GM18861 (cell line): ENCODE data around the gene GLIS2.
A peak's percentile ranks its signal among the peaks of the same experiment; 100 is the strongest.

Experiments
- ATAC-seq: cut with Tn5 transposase; IDR thresholded peaks from one replicate; pipeline ENCODE4 v1.9.1; 2021; ENCODE audit not compliant: unreplicated experiment

The GLIS2 gene

DNA sequence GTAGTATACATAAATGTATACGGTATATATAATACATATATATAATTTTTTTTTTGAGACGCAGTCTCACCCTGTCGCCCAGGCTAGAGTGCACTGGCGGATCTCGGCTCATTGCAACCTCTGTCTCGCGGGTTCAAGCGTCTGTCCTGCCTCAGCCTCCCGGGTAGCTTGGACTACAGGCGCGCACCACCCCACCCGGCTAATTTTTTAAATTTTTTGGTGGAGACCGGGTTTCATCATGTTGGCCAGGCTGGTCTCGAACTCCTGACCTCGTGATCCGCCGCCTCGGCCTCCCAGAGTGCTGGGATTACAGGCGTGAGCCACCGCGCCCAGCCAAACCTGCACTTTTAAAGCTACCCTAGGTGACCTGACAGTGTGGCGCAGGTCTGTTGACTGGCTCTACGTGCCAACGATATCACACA lies 34.5 kb downstream of the GLIS2 start:
- ATAC-seq = no peak

DNA sequence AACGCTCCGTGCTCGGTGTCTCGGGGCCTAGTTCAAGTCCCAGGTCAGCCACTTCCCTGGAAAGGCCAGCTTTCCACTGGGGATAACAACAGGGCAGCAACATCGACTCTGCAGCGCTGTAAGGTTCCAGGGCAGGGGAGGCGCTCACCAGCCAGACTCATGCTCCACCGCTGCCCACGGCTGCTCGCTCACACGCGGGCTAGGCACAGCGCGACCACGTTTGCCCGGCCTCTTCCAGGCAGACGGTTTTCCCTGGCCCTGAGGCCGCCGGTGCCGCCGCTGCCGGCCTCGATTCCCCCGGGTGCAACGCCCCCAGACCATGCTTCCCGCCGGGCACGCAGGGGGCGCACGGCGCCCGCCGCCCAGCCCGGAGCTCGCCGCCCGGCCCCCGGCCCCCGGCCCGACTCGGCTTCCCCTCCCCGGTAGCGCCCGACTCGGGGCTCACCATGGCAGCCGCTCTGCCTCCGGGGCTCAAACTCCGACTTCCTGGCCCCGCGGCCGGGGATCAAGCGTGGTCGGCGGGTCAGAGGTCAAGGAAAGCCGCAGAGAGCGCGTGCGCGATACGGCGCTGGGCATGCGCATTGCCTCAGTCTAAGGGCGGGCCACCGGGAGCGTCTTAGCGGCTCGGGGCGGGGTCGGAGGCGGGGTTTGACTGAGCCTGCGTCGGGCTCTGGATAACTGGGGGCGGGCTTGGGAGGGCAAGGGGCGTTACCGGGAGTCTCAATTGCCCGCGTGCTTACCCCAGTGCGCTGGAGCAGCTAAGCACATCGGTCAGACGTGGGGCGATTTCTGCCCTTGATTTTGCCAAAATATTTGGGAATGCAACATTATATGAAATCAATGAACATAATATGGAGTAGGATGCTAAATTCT lies 35.2 kb downstream of the GLIS2 start, which contains the start of gene PAM16:
PAM16 (minus strand) TSS at position 535 of the 873 bp plus-strand sequence; CDS start at position 448, 87 bp downstream.
- ATAC-seq = peak; percentile 76

DNA sequence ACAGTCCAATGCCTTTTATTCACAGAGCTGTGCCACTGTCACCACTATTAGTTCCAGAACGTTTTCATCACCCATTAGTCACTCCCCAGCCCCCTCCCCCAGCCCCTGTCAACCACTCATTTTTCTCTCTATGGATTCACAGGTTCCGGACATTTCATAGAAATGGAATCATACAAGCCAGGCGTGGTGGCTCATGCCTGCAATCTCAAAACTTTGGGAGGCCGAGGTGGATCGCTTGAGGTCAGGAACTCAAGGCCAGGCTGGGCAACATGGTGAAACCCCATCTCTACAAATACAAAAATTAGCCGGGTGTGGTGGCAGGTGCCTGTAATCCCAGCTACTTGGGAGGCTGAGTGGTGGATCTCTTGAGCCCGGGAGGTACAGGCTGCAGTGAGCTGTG lies 36.0 kb downstream of the GLIS2 start:
- ATAC-seq = no peak

DNA sequence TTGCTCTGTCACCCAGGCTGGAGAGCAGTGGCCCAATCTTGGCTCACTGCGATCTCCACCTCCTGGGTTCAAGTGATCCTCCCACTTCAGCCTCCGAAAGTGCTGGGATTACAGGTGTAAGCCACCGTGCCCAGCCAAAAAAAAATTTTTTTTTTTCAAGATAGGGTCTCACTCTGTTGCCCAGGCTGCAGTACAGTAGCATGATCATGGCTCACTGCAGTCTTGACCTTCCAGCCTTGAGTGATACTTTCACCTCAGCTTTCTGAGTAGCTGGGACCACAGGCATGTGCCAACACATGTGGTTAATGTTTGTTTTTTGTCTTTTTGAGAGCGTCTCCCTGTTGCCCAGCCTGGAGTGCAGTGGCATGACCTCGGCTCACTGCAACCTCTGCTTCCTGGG lies 37.0 kb downstream of the GLIS2 start:
- ATAC-seq = no peak

DNA sequence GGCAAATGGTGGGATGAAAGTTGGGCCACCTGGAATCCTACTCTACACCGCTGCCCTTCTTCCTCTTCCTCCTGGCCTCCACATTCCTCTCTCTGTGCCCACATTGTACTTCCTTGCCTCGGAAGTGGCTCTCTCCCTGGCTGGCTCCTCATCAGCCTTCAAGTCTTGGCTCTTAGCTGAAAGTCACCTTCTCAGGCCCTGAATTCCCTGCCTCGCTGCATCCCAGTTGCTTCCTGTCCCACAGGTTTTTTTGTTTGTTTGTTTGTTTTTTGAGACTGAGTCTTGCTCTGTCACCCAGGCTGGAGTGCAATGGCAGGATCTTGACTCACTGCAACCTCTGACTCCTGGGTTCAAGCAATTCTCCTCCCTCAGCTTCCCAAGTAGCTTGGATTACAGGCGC lies 37.8 kb downstream of the GLIS2 start:
- no peak for ATAC-seq

DNA sequence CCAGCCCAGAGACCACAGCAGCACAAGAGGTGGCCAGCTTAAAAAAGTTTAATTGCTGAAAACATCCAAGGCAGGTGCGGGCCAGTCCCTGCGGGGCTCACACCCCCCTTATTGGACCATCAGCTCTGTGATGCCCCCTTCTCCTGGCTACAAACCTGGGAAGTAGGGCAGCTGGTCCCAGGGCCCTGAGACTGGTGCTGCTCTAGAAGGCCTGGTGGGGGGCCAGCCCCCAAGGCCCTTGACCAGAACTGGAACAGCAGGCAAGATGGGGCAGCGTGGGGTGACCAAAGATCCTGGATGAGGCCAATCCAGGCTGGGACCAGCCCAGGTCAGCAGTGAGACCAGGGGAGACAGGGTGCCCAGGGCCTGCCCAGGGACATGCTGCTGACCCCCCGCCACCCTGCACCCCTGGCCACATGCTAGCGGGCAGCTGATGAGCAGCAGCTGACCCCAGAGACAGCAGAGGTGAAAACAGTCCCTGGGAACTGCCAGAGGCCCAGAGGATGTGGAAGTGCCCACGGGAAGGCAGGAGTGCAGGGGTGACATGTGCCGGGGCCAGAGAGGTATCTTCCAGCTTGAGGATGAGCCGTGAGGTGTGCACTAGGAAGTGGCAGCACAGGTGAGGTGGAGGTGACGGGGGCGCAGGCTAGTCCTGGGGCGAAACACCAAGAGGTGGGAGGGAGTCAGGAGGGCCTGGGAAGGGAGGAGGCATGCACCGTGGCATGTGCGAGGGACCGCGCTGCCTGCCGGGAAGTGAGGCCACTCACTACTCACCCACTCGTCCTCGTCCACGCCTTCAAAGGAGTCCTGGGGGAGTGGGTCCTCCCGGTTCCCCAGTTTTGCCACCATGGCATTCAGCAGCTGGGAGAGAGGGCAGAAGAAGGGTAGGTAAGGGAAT lies 38.9 kb downstream of the GLIS2 start:
- ATAC-seq = no peak

DNA sequence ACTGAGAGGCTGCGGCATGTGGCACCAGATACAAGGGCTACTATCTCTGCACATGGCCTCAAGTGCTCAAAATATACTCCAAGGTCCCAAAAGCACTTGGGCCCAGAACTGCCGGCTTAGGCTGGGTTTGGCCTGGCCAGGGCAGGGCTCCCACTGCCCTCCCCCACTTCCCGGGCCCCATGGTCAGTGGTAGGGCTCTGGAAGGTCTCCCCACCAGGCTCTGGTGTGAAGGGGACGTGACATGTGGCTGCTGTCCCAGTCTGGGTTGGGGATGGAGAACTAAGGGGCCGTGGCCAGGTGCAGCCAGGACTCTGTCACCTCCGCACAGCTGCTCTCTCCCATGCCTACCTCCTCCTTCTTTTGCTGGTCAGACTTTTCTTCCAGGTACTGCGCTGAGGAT lies 41.0 kb downstream of the GLIS2 start:
- ATAC-seq = no peak

DNA sequence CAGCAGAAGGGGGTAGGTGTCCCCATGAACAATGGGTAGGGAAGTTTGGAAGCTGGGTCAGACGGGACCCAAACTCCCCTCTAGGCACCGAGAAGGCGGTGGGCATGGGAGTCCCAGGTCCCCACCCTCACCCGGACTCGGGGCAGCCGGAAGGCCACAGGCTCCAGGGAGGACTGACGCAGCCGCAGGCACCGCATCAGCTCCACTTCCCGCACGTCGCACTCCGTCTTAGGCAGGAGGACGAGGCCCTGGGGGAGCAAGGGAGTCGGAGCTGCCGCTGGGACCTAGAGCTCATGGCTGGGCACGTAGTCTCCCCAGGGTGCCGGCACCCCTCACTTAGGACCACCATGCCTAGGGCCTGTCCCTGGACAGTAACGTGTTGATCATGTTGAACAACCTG lies 42.4 kb downstream of the GLIS2 start:
- no peak for ATAC-seq

DNA sequence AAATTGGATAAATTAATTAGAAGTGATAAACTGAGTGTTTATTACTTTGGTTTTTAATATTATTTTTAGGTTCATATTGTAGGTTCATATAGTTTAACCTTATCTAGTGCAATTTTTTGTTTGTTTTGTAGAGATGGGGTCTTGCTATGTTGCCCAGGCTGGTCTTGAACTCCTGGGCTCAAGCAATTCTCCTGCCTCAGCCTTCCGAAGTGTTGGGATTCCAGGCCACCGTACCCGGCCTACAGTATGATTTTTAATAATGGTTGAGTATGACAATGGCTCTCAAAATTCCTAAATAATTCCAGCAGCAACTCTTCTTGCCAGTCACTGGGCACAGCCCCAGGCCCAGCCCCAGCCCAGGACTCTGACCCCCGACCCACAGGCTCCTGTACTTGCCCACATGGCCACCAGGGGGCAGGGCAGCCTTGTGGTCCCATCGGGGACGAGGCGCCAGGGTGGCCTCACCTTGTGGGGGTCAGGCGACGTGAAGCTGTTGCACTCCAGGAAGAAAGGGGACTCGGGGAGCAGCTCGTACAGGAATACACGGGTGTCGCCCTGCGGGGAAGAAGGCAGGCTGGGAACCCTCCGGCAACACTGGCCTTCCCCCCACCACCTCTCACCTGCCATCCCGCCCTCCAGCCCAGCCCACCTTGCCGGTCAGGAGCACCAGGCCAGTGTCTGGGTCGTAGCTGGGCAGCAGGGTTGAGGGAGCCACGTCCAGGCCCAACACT lies 43.1 kb downstream of the GLIS2 start:
- no peak for ATAC-seq

DNA sequence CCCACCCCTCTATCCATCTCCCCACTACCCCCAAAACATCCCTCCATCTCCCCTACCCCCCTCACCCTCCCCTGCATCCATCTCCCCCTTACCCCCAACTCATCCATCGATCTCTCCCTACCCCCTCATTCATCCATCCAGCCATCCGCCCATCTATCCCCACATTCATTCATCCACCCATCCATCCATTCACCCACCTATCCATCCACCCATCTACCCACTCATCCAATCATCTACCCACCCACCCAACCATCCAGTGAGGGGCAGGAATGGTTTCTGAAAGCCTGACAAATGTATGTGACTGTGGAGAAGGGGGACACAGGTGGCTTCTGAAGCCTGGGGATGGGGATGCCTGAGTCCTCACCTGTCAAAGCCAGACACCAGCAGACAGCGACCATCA lies 44.0 kb downstream of the GLIS2 start:
- ATAC-seq = no peak

DNA sequence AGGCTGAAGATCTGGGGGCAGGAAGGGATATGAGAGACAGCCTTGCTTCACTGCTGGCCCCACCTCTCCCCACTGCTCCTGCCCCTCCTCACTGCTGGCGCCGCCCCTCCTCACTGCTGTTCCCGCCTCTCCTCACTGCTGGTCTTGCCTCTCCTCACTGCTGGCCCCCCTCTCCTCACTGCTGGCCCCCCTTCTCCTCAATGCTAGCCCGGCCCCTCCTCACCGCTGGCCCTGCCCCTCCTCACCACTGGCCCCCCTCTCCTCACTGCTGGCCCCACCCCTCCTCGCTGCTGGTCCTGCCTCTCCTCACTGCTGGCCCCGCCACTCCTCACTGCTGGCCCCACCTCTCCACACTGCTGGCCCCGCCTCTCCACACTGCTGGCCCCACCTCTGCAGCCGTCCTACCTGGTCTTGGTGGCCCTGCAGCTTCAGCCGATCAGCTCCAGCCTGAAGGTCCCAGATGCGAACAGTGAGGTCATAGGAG lies 44.7 kb downstream of the GLIS2 start:
- ATAC-seq = no peak

DNA sequence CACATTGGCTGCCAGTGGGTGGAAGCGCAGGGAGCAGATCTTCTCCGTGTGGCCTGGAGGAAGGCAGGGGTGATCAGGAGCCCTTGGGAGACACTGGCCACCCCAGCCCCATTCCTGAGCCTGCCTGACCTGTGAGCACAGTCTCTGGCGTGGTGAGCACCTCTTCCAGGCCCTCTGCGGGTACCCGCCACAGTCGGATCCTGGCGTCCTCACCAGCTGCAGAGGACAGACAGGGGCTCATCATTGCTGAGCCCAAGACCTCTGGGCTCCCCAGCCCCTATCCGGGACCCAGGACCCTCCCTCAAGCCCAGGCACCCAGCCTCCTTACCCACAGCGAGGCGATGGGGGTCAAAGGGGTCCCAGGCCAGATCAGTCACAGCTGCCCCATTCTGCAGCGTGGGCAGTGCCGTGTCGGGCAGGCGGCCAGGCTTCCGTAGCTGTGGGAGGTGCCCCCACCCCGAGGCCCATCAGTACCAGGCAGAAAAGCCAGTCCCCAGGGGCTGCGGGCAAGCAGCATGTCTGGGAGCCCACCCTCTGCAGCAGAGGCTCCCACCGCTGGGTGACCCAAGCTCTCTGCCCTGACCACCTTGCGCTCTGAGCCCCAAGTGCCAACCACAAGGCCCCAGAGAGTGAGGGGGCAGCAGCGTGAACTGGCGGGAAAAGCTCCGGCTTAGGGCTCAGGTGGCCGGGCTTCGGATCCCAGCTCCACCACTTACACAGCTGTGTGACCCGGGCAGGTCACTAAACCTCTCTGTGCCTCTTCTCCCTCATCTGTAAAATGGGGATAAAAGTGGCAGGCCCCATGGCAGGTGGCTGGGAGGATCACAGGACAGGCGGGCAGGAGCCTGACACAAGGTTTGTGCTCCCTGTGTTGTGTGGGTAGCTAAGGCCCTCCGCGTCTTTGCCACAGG lies 45.4 kb downstream of the GLIS2 start:
- no peak for ATAC-seq

DNA sequence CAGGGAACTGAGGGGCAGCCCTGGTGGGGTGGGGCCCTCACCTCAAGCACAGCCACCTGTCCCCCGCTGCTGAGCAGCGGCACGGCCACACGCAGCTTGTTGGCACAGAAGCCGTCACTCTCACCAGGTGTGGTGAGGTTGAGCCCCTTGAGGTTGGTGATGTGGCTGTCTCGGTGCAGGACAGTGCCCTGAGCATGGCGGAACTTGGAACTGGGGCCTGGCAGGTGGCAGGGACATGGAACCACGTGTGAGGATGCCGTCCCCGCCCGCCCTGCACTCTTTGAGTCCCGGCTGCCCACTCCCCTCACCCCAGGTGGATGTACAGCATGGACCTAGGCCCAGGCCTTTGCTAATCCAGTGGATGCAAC lies 46.1 kb downstream of the GLIS2 start:
- ATAC-seq = no peak

DNA sequence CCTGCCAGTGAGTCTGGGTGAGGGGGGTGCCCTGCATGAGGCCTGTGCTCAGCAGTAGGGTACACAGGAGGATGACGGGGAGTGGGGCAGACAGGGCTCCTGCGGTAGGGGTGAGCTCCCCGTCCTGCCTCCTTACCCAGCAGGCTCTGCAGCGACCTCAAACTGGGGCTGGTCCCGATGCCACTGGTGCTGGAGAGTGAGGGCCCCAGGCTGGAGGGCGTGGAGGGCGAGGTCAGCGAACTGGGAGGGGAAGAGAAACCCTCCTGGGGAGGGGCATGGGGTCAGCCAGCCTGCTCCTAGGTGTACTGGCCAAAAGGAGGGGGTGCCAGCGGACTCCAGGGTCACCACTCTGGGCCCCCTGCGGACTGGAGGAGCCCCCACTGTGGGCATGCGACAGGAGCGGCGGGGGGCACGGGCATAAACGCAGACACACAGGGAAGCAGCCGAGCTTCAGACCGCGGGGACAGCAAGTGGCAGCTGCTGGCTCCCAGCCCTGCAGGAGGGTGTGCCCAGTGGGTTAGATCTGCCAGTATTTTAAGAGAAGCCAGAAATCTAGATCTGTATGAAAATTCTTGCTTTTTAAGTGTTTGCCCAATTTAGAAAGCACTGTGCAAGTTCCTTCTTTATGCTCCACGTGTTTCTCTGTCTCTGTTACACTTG lies 46.7 kb downstream of the GLIS2 start:
- ATAC-seq = no peak

DNA sequence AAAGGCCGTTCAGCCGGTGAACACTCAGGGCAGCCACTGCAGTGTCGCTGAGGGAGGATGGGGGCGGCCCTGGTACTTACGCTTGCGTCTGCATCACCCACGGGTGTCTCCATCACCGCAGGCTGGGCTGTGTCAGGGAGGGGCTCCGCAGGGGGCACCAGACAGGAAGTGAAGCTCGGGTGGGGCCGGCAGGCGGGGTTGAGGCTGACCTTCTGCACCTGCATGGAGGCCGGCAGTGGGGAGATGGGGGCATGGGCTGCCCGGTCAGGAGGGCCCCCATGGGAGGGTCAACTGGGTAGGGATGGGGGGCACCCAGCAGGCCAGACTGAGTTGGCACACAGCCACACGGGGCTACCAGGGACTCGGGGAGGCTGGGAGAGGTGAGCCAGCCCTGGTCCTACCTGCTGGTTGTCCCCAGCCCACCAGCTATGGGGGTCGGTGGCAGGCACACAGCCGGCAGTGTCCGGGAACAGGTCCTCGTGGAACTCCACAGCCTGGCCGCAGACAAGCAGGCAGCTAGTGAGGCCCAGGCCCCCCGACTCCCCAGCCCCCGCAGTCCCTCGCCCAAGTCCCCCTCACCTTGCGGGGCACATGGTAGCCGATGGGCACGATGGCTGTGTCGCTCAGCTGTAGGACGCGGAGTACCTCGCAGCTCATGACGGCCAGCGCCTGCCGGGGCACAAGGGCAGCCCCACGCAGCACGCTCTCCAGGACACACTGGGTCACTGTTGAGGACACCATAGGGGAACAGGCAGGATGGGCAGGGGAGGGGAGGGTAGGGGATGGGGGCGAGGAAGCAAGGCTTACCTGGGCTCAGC lies 48.5 kb downstream of the GLIS2 start:
- no peak for ATAC-seq

DNA sequence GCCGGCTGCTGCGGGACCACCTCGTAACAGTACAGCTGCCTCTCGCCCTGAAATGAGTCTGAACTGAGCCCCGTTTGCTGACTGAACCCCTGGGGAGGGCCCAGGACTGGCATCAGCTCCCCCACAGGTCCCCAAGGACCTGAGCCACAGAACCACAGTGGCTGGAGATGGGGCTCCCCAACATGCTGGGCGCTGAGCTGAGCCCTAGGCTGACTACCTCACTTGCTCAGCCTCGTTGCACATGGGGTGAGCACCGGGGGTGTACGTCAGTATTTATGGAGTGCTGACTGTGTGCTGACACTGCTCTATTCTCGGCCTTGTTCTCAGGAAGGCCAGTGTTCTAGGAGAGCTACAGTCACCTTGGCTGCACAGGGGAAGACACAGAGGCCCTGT lies 49.1 kb downstream of the GLIS2 start:
- ATAC-seq = peak; percentile 91

DNA sequence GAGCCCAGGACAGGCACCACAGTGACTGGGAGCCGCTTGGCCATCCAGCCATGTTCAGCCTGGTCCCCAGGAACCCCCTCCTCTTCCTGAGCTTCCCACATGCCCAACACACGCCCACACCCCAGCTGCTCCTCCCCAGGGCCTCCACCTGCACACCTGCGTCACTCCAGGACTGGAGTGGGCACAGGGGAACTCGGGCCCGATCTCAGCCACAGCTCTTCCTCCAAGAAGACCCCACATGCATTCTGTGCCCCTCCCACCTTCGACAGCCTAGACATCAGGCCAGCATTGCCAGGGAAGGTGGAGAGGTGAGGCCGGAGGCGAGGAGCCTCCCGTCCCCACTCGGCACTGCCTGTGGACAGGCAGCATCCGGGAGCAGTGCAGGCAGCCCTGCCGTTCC lies 49.7 kb downstream of the GLIS2 start:
- no peak for ATAC-seq

DNA sequence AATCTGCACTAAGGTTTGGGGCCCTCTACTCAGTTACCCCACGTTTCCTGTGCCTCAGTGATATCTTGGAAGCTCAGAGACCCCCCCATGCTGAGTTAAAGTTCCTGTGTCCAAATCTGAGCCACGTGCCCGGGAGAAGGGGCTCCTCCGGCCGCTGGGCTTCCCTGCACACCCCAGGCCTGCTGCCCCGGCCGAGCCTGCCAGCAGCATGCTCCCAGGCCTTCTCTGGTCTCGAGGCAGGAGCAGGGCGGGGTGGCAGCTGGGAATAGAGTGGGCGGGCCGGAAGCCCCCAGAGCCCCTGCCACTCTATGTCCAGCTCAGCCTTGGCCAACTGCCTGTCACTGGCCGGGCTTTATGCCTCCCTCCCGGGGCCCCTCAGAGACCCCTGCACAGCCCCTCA lies 50.1 kb downstream of the GLIS2 start:
- ATAC-seq = no peak

DNA sequence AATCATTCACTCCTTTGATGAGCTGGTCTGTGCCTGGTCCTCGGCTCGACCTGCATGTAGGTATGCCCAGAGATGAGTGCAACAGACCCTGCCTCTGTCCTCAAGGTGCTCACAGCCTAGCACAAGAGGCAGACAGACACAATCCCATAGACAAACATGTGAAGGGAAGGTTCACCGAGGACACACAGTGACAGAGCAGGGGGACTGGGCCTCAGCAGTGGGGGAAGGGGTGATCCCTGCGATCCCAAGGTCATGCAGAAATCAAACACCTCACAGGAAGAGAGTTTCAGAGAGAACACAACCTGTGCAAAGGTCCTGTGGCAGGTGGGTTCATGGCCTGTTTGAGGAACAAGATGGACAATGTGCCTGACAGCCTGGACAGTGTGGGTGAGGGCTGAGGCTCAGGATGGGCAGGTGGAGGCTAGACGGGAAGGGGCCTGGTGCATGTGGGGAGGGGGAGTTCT lies 51.6 kb downstream of the GLIS2 start:
- no peak for ATAC-seq
